NT2/D1 (cell line): ENCODE data around the gene RBM38.

ENCODE experiments used
- SUZ12 ChIP-seq: IDR thresholded peaks from 2 replicates; pipeline ENCODE4 v1.6.1; 2011; ENCODE audit not compliant: insufficient read length, insufficient read depth; ENCODE audit errors: extremely low read depth
- YY1 ChIP-seq: IDR thresholded peaks from 2 replicates; pipeline ENCODE4 v1.6.1; 2011; ENCODE audit not compliant: insufficient read length, insufficient read depth
- ZNF274 ChIP-seq: IDR thresholded peaks from 2 replicates; pipeline ENCODE4 v1.6.1; 2011; ENCODE audit warnings: mild to moderate bottlenecking, low read depth, low read length

DNA sequence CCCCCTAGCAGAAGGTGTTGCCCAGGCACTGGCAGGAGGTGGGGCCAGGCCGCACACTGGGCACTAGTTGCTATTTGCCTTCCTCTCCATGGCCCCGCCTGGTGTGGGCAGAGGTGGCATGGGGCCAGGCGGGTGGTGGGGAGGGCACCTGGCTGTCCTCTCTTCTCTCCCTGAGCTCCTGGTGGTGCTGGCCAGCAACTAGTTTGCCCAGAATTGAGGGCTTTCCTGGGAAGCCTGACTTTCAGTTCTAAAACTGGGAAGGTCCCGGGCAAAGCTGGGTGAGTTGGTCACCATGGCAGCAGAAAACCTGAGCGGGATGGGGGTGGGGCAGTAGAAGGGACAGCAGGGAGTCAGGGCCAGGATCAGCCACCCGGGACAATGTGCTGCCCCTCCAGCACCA is 48.2 kb downstream of the RBM38 start:
- TF ChIP-seq ZNF274 (no peak), YY1 (no peak), SUZ12 (no peak)
